OCI-LY1 (cell line): Measurements from ENCODE around the gene MRC2.

Experiments
- H2AFZ ChIP-seq: fragments of 200-600 bp; sonication (generic), shearing (Covaris generic); 2 replicates; pipeline ENCODE4 v1.6.0; 2014; ENCODE audit warnings: antibody characterized with exemption, mild to moderate bottlenecking, low read length
- H3F3A ChIP-seq: fragments of 200-600 bp; sonication (generic), shearing (Covaris generic); 2 replicates; pipeline ENCODE4 v1.6.0; 2014; ENCODE audit warnings: mild to moderate bottlenecking, antibody characterized with exemption, low read length, moderate library complexity; ENCODE audit not compliant: insufficient read depth
- H3K27ac ChIP-seq: fragments of 200-600 bp; sonication (generic); 2 replicates; pipeline ENCODE4 v1.5.1; 2014; ENCODE audit warnings: low read length, mixed run types, mild to moderate bottlenecking, low read depth; ENCODE audit not compliant: poor library complexity, severe bottlenecking
- H3K27me3 ChIP-seq: fragments of 200-600 bp; sonication (generic); 2 replicates; pipeline ENCODE4 v1.6.0; 2014; ENCODE audit warnings: antibody characterized with exemption, mild to moderate bottlenecking, low read length, moderate library complexity; ENCODE audit not compliant: insufficient read depth
- H3K36me3 ChIP-seq: fragments of 200-600 bp; sonication (generic); 2 replicates; pipeline ENCODE4 v1.6.1; 2014; ENCODE audit warnings: mild to moderate bottlenecking, antibody characterized with exemption, low read length, moderate library complexity, mixed read lengths; ENCODE audit not compliant: insufficient read depth
- H3K4me1 ChIP-seq: fragments of 200-600 bp; sonication (generic); 2 replicates; pipeline ENCODE4 v1.5.1; 2014; ENCODE audit warnings: mild to moderate bottlenecking, low read length, moderate library complexity; ENCODE audit not compliant: insufficient read depth, severe bottlenecking
- H3K4me2 ChIP-seq: fragments of 200-600 bp; sonication (generic), shearing (Covaris generic); 2 replicates; pipeline ENCODE4 v1.6.1; 2014; ENCODE audit warnings: low read length
- H3K4me3 ChIP-seq: fragments of 200-600 bp; sonication (generic); 2 replicates; pipeline ENCODE4 v1.5.1; 2014; ENCODE audit warnings: low read length, low read depth, mild to moderate bottlenecking, mixed read lengths; ENCODE audit not compliant: poor library complexity, severe bottlenecking
- H3K79me2 ChIP-seq: fragments of 200-600 bp; shearing (Covaris generic); 2 replicates; pipeline ENCODE4 v1.6.1; 2016; ENCODE audit warnings: mixed run types, low read length, mixed read lengths; ENCODE audit not compliant: insufficient read depth
- H3K9ac ChIP-seq: fragments of 200-600 bp; sonication (generic), shearing (Covaris generic); 2 replicates; pipeline ENCODE4 v1.6.1; 2014; ENCODE audit warnings: mild to moderate bottlenecking, low read length, mixed read lengths
- H3K9me2 ChIP-seq: fragments of 200-600 bp; sonication (generic), shearing (Covaris generic); 2 replicates; pipeline ENCODE4 v1.6.1; 2014; ENCODE audit warnings: low read depth, mild to moderate bottlenecking, low read length, mixed read lengths
- H3K9me3 ChIP-seq: fragments of 200-600 bp; shearing (Covaris generic); 2 replicates; pipeline ENCODE4 v1.6.1; 2014; ENCODE audit warnings: low read length, mixed read lengths
- H4K20me1 ChIP-seq: fragments of 200-600 bp; sonication (generic), shearing (Covaris generic); 2 replicates; pipeline ENCODE4 v1.6.0; 2016; ENCODE audit warnings: mild to moderate bottlenecking, low read length; ENCODE audit not compliant: insufficient read depth
- CTCF ChIP-seq: fragments of 200-600 bp; sonication (generic), shearing (Covaris generic); IDR thresholded peaks from 2 replicates; pipeline ENCODE4 v1.5.1; 2017; ENCODE audit warnings: mild to moderate bottlenecking, antibody characterized with exemption, low read length, moderate library complexity, mixed read lengths
- EZH2 ChIP-seq: fragments of 200-600 bp; sonication (generic), shearing (Covaris generic); IDR thresholded peaks from 2 replicates; pipeline ENCODE4 v1.8.0; 2017; ENCODE audit warnings: borderline replicate concordance, mixed run types, mild to moderate bottlenecking, antibody characterized with exemption, low read length, moderate library complexity, mixed read lengths

MRC2 gene

GRCh38 chr17:62648956-62649294 lies 21.5 kb downstream of the MRC2 start:
- no peaks in the 10 kb centered on the region for H3K9me3 ChIP-seq
- no peak for TF ChIP-seq EZH2
- no peak for TF ChIP-seq CTCF
- peaks cover 6% of the 10 kb centered on the region; the same call in 1 of the 2 replicates for H3K27me3 ChIP-seq
- H3K79me2 ChIP-seq = no peaks in the 10 kb centered on the region
- H2AFZ ChIP-seq = no peak overlapping the region
- no peaks in the 10 kb centered on the region for H3K36me3 ChIP-seq
- no peaks in the 10 kb centered on the region for H3F3A ChIP-seq
- H3K27ac ChIP-seq = no peak overlapping the region
- no peaks in the 10 kb centered on the region for H4K20me1 ChIP-seq
- H3K9me2 ChIP-seq = no peaks in the 10 kb centered on the region
- H3K4me3 ChIP-seq = no peak overlapping the region
- no peak overlapping the region for H3K9ac ChIP-seq
- H3K4me1 ChIP-seq = peaks cover 19% of the 10 kb centered on the region
- H3K4me2 ChIP-seq = no peak overlapping the region

GRCh38 chr17:62649570-62649969 lies 22.1 kb downstream of the MRC2 start:
- Histone ChIP-seq H3K9me3 (no peaks in the 10 kb centered on the region), H3K9me2 (no peaks in the 10 kb centered on the region), H3K36me3 (no peaks in the 10 kb centered on the region), H3K79me2 (no peaks in the 10 kb centered on the region), H3K27ac (no peak overlapping the region), H3F3A (no peaks in the 10 kb centered on the region), H2AFZ (no peak overlapping the region), H3K4me2 (no peak overlapping the region), H3K9ac (no peak overlapping the region), H3K4me1 (peaks cover 19% of the 10 kb centered on the region), H4K20me1 (no peaks in the 10 kb centered on the region), H3K4me3 (no peak overlapping the region), H3K27me3 (peaks cover 2% of the 10 kb centered on the region; the same call in 1 of the 2 replicates)
- TF ChIP-seq CTCF (no peak), EZH2 (no peak)

- H3K79me2 ChIP-seq = no peaks in the 10 kb centered on the region
Observed at GRCh38 chr17:62650587-62650986, 23.1 kb downstream of the MRC2 start.

More at GRCh38 chr17:62650587-62650986, 23.1 kb downstream of the MRC2 start:
- Histone ChIP-seq H4K20me1 (no peaks in the 10 kb centered on the region), H3K4me2 (no peak overlapping the region), H2AFZ (no peak overlapping the region), H3K9me2 (no peaks in the 10 kb centered on the region), H3K4me3 (no peak overlapping the region), H3F3A (no peaks in the 10 kb centered on the region), H3K27me3 (no peaks in the 10 kb centered on the region), H3K9me3 (no peaks in the 10 kb centered on the region), H3K9ac (no peak overlapping the region), H3K36me3 (no peaks in the 10 kb centered on the region), H3K4me1 (peaks cover 19% of the 10 kb centered on the region), H3K27ac (no peak overlapping the region)
- no peak for TF ChIP-seq EZH2
- no peak for TF ChIP-seq CTCF
